Neuronal stem cell (in vitro differentiated cells): ENCODE data around the gene IPO13.

ENCODE experiments used
- DNase-seq: peaks from one replicate; pipeline ENCODE4 v3.0.0-alpha.2; 2013; ENCODE audit warnings: low spot score
- H2AFZ ChIP-seq: one replicate; pipeline ENCODE4 v1.6.1; 2013; ENCODE audit warnings: mild to moderate bottlenecking, low read length, inconsistent platforms
- H2AK5ac ChIP-seq: 2 replicates; pipeline ENCODE4 v1.6.1; 2013; ENCODE audit warnings: low read depth, mild to moderate bottlenecking, inconsistent platforms, low read length, moderate library complexity, mixed read lengths
- H2BK120ac ChIP-seq: 2 replicates; pipeline ENCODE4 v1.6.1; 2013; ENCODE audit warnings: low read depth, mild to moderate bottlenecking, inconsistent platforms, low read length, moderate library complexity, mixed read lengths
- H2BK12ac ChIP-seq: one replicate; pipeline ENCODE4 v1.6.1; 2013; ENCODE audit warnings: low read length, inconsistent platforms
- H2BK15ac ChIP-seq: 2 replicates; pipeline ENCODE4 v1.6.1; 2013; ENCODE audit warnings: mild to moderate bottlenecking, low read length, inconsistent platforms, mixed read lengths
- H2BK5ac ChIP-seq: one replicate; pipeline ENCODE4 v1.6.1; 2013; ENCODE audit warnings: inconsistent platforms, mild to moderate bottlenecking, low read length, moderate library complexity
- H3K14ac ChIP-seq: one replicate; pipeline ENCODE4 v1.6.1; 2013; ENCODE audit warnings: low read length, inconsistent platforms
- H3K18ac ChIP-seq: 2 replicates; pipeline ENCODE4 v1.6.1; 2013; ENCODE audit warnings: low read length, inconsistent platforms
- H3K23ac ChIP-seq: 2 replicates; pipeline ENCODE4 v1.6.1; 2013; ENCODE audit warnings: low read depth, mild to moderate bottlenecking, mixed read lengths, low read length, inconsistent platforms; ENCODE audit not compliant: poor library complexity
- H3K27ac ChIP-seq: replicated peaks from 3 replicates; pipeline ENCODE4 v1.5.1; 2013; ENCODE audit warnings: low read length, inconsistent platforms
- H3K27me3 ChIP-seq, 3 experiments: 2 replicates each; pipeline ENCODE4 v1.6.1; 2013; ENCODE audit warnings: low read length in 3 of 3, mild to moderate bottlenecking in 2 of 3, inconsistent platforms in 1 of 3, low read depth in 1 of 3, mixed read lengths in 1 of 3, moderate library complexity in 1 of 3; ENCODE audit not compliant: control insufficient read depth in 3 of 3, insufficient read depth in 3 of 3
- H3K36me3 ChIP-seq, 2 donors: replicated peaks in 1 of 2; 2 replicates each; pipeline ENCODE4 v1.6.1; 2013; ENCODE audit warnings: low read length in 2 of 2; ENCODE audit not compliant: control insufficient read depth in 2 of 2, insufficient read depth in 2 of 2
- H3K4ac ChIP-seq: 2 replicates; pipeline ENCODE4 v1.6.1; 2013; ENCODE audit warnings: inconsistent platforms, mild to moderate bottlenecking, low read length, moderate library complexity
- H3K4me1 ChIP-seq, 2 donors: 1 replicate in 1 of 2; 2 replicates in 1 of 2; pipeline ENCODE4 v1.6.1; 2013; ENCODE audit warnings: low read length in 2 of 2, low read depth in 1 of 2; ENCODE audit not compliant: control insufficient read depth in 2 of 2, insufficient read depth in 1 of 2
- H3K4me2 ChIP-seq: one replicate; pipeline ENCODE4 v1.6.1; 2013; ENCODE audit warnings: mild to moderate bottlenecking, low read length, inconsistent platforms; ENCODE audit not compliant: insufficient read depth, poor library complexity, severe bottlenecking
- H3K4me3 ChIP-seq, 2 donors: 2 replicates each; pipeline ENCODE4 v1.5.1; 2013; ENCODE audit warnings: low read length in 2 of 2, mild to moderate bottlenecking in 2 of 2, inconsistent platforms in 1 of 2, moderate library complexity in 1 of 2
- H3K79me1 ChIP-seq: one replicate; pipeline ENCODE4 v1.6.1; 2013; ENCODE audit warnings: low read depth, mild to moderate bottlenecking, inconsistent platforms, low read length, moderate library complexity
- H3K9ac ChIP-seq: one replicate; pipeline ENCODE4 v1.6.1; 2013; ENCODE audit warnings: mild to moderate bottlenecking, low read depth, low read length, inconsistent platforms; ENCODE audit not compliant: poor library complexity
- H3K9me3 ChIP-seq, 2 donors: replicated peaks in 1 of 2; 2 replicates each; pipeline versions ENCODE3 to v1.6.1; 2013; ENCODE audit warnings: low read length in 2 of 2, mild to moderate bottlenecking in 2 of 2, inconsistent platforms in 1 of 2, low read depth in 1 of 2, mixed read lengths in 1 of 2, moderate library complexity in 1 of 2; ENCODE audit not compliant: control insufficient read depth in 2 of 2, insufficient read depth in 1 of 2
- H4K8ac ChIP-seq: one replicate; pipeline ENCODE4 v1.6.1; 2013; ENCODE audit warnings: low read depth, mild to moderate bottlenecking, inconsistent platforms, low read length, moderate library complexity
- H4K91ac ChIP-seq: one replicate; pipeline ENCODE4 v1.6.1; 2013; ENCODE audit warnings: low read length, low read depth, mild to moderate bottlenecking, inconsistent platforms; ENCODE audit not compliant: poor library complexity
- WGBS, 2 donors: extraction: QIAGEN DNeasy Blood & Tissue Kit; methylation state at CpG; one replicate each; pipeline ENCODE4 v1.1.7; 2013; ENCODE audit warnings: missing lambda C conversion rate in 2 of 2, mixed read lengths in 1 of 2; ENCODE audit not compliant: insufficient read length in 2 of 2, insufficient replicate concordance in 1 of 2; ENCODE audit errors: extremely low coverage in 2 of 2; 5-methylcytosine and 5-hydroxymethylcytosine counted together

IPO13 gene

DNA sequence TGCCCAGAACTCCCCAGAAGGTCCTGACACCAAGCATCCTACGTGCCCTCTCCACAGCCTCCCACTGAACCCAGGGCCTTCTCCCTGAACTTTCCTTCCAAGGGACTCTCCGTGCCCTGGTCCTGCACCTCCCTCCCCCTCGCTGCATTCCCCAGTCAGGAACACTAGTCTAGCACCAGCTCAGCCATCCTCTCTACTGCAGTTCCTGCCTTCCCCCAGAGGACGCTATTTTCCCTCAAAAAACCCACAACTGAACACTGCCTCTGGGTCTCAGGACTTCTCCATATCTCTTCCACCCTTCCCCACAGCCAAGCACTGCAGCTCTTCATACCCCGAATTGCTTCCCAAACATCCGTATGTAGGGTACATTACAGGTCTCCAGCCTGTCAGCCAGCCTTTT lies 25.7 kb upstream of the IPO13 start:
- H3K27me3 ChIP-seq = no peaks in the 10 kb centered on the region
- no peak overlapping the region for H4K8ac ChIP-seq
- no peak overlapping the region for H4K91ac ChIP-seq
- peak overlapping the region; percentile 23 for H3K23ac ChIP-seq
- no peak overlapping the region for H2BK5ac ChIP-seq
- no CpG with 5 or more reads among the region's 6 CpGs for WGBS, 2 donors
- no peak overlapping the region for H3K4ac ChIP-seq
- H3K36me3 ChIP-seq = peaks cover 2 to 22% of the 10 kb centered on the region in 2 donors
- no peak overlapping the region for H2AK5ac ChIP-seq
- H3K4me2 ChIP-seq = no peak overlapping the region
- no peak overlapping the region for H3K27ac ChIP-seq
- H3K79me1 ChIP-seq = no peaks in the 10 kb centered on the region
- H2BK12ac ChIP-seq = no peak overlapping the region
- no peak overlapping the region for H3K14ac ChIP-seq
- no peak overlapping the region for H2BK120ac ChIP-seq
- no peak overlapping the region for H2BK15ac ChIP-seq
- H3K9me3 ChIP-seq = no peaks in the 10 kb centered on the region
- H3K4me1 ChIP-seq = no peaks in the 10 kb centered on the region
- peak overlapping the region; percentile 32 for H3K9ac ChIP-seq
- H3K4me3 ChIP-seq = no peak overlapping the region
- H2AFZ ChIP-seq = no peak overlapping the region
- H3K18ac ChIP-seq = no peak overlapping the region
- DNase-seq = no peak

DNA sequence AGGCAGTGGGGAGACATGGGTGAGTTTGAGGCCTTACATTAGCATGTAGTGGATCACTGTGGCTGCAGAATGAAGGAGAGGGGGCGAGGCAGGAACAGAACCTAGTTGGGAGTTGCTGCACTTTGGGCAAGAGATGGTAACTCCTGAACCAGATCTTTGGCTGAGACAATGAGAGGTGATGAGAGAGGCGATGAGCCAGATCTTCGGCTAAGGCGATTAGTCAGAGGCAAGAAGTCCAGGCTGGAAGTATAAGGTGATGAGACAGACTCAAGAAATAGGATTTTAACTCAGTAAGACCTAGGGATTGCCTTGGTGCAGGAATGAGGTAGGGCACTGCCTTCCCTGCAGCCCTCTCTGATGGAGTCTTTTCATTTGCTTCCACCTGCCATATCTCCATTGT lies 22.2 kb upstream of the IPO13 start:
- Histone ChIP-seq H2BK5ac (no peak overlapping the region), H3K36me3 (peaks cover 2 to 27% of the 10 kb centered on the region in 2 donors), H3K14ac (no peak overlapping the region), H3K79me1 (no peaks in the 10 kb centered on the region), H3K27ac (no peak overlapping the region), H2BK15ac (no peak overlapping the region), H2AK5ac (no peak overlapping the region), H3K23ac (no peak overlapping the region), H3K4me3 (no peak overlapping the region), H2BK12ac (no peak overlapping the region), H2AFZ (no peak overlapping the region), H3K4me1 (no peaks in the 10 kb centered on the region), H3K4ac (no peak overlapping the region), H4K8ac (no peak overlapping the region), H3K4me2 (no peak overlapping the region), H3K18ac (no peak overlapping the region), H3K9ac (no peak overlapping the region), H4K91ac (no peak overlapping the region), H2BK120ac (no peak overlapping the region), H3K27me3 (no peaks in the 10 kb centered on the region), H3K9me3 (no peaks in the 10 kb centered on the region)
- DNase-seq = no peak
- no CpG with 5 or more reads among the region's 4 CpGs for WGBS, 2 donors

DNA sequence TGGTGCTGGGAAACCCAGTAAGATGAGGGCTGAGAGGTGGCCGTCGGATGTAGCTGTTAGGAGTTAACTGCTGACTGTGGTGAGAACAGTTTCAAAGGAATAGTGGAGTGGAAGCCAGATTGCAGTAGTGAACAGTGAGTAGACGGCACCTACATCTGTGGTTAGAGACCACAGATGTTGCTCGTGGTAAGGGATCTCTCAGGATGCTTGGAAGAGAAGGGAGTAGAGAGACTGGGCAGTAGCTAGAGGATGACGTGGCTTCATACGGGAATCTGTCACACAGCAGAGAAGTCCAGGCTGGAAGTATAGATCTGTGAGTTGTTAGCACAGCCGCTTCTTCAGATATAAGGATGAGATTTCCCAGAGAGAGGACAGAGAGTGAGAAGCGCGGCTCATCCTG lies 20.9 kb upstream of the IPO13 start:
- no peak overlapping the region for H4K91ac ChIP-seq
- no peak overlapping the region for H3K14ac ChIP-seq
- peaks cover 2 to 33% of the 10 kb centered on the region in 2 donors for H3K36me3 ChIP-seq
- H2BK120ac ChIP-seq = no peak overlapping the region
- H3K9me3 ChIP-seq = no peaks in the 10 kb centered on the region
- H2AFZ ChIP-seq = no peak overlapping the region
- H3K9ac ChIP-seq = no peak overlapping the region
- no peak overlapping the region for H2BK15ac ChIP-seq
- H3K18ac ChIP-seq = no peak overlapping the region
- no peaks in the 10 kb centered on the region for H3K4me1 ChIP-seq
- no peak overlapping the region for H3K23ac ChIP-seq
- H2AK5ac ChIP-seq = no peak overlapping the region
- no peak overlapping the region for H3K27ac ChIP-seq
- H3K27me3 ChIP-seq = no peaks in the 10 kb centered on the region
- no CpG with 5 or more reads among the region's 9 CpGs for WGBS, 2 donors
- no peak overlapping the region for H4K8ac ChIP-seq
- no peak overlapping the region for H3K4me2 ChIP-seq
- no peak overlapping the region for H2BK12ac ChIP-seq
- no peak overlapping the region for H2BK5ac ChIP-seq
- H3K4me3 ChIP-seq = no peak overlapping the region
- DNase-seq = no peak
- no peaks in the 10 kb centered on the region for H3K79me1 ChIP-seq
- no peak overlapping the region for H3K4ac ChIP-seq

DNA sequence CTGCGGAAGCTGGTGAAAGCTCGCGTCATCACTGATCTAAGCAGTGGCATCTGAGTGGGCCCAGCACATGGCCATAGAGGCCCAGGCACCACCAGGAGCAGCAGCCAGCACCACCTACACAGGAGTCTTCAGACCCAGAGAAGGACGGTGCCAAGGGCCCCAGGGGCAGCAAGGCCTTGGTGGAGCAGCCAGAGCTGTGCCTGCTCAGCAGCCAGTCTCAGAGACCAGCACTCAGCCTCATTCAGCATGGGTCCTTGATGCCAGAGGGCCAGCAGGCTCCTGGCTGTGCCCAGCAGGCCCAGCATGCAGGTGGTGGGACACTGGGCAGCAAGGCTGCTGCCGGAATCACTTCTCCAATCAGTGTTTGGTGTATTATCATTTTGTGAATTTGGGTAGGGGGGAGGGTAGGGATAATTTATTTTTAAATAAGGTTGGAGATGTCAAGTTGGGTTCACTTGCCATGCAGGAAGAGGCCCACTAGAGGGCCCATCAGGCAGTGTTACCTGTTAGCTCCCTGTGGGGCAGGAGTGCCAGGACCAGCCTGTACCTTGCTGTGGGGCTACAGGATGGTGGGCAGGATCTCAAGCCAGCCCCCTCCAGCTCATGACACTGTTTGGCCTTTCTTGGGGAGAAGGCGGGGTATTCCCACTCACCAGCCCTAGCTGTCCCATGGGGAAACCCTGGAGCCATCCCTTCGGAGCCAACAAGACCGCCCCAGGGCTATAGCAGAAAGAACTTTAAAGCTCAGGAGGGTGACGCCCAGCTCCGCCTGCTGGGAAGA lies 16.4 kb upstream of the IPO13 start:
- no peak overlapping the region for H2BK12ac ChIP-seq
- H3K27me3 ChIP-seq = peaks cover 2 to 11% (median 4%) of the 10 kb centered on the region in 3 experiments
- peaks cover 5 to 16% of the 10 kb centered on the region in 2 donors for H3K4me1 ChIP-seq
- H3K9me3 ChIP-seq = no peaks in the 10 kb centered on the region
- no peak overlapping the region for H2BK120ac ChIP-seq
- no peaks in the 10 kb centered on the region for H3K79me1 ChIP-seq
- no peak overlapping the region for H2AFZ ChIP-seq
- DNase-seq = no peak
- H3K27ac ChIP-seq = no peak overlapping the region
- no peak overlapping the region for H2AK5ac ChIP-seq
- H3K4ac ChIP-seq = no peak overlapping the region
- H3K23ac ChIP-seq = no peak overlapping the region
- H3K14ac ChIP-seq = no peak overlapping the region
- H2BK15ac ChIP-seq = no peak overlapping the region
- no peak overlapping the region for H4K91ac ChIP-seq
- H3K4me3 ChIP-seq = no peak overlapping the region
- peaks cover 2 to 20% of the 10 kb centered on the region in 2 donors for H3K36me3 ChIP-seq
- no peak overlapping the region for H3K18ac ChIP-seq
- H3K9ac ChIP-seq = no peak overlapping the region
- H3K4me2 ChIP-seq = no peak overlapping the region
- no peak overlapping the region for H2BK5ac ChIP-seq
- H4K8ac ChIP-seq = no peak overlapping the region
- no CpG with 5 or more reads among the region's 10 CpGs for WGBS, 2 donors
